Measurements from ENCODE around the gene GINS1. TPM values are rescaled to one million over a fixed set of nuclear protein-coding genes. Genes with fewer than 3 reads are reported as not detected.
"Not testable (repeated sequence)": the region's sequence is repeated elsewhere in the genome, so short reads cannot be mapped to it uniquely, and the experiment has no call there.

Gene GINS1
- total RNA-seq, 2 experiments from 2014 or later = 31.5 to 32.3 TPM

DNA sequence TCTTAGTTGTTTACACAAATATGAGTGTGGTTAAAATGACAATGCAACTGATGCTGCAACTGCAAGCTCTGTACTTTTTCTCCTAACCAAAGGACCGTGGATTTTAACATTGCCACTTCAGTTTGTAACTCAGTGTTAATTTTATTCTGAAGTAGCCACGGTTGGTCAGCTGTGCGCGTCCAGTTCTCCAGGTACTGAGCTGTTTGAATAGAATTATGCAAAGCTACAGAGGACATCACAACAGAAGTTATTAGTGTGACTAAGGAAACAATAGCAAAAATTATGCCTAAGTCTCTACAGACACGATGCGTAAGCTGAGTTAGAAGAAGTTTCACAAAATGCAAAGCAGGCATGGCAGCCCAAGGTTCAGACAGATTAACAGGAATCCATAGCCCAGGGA, 12.5 kb upstream of the GINS1 start:
- intact Hi-C loops (cut with micrococcal nuclease) = loop anchor here (5.0 kb wide), 3 partner anchors 148 to 448 kb away; partner anchors contain the start of genes APMAP, CST7 and PYGB
- H3K4me3 Mint-ChIP-seq = no peak overlapping the region
- no peaks in the 10 kb centered on the region for H3K27me3 Mint-ChIP-seq
- no peak for DNase-seq
- CTCF ChIA-PET = no interaction called here
- peaks cover 2% of the 10 kb centered on the region for H3K4me1 Mint-ChIP-seq (ENCODE audit: low read depth)
- POLR2A ChIA-PET = no interaction called here
- no peaks in the 10 kb centered on the region for H3K9me3 Mint-ChIP-seq
- no peaks in the 10 kb centered on the region for H3K36me3 Mint-ChIP-seq
- H3K27ac Mint-ChIP-seq = no peak overlapping the region

DNA sequence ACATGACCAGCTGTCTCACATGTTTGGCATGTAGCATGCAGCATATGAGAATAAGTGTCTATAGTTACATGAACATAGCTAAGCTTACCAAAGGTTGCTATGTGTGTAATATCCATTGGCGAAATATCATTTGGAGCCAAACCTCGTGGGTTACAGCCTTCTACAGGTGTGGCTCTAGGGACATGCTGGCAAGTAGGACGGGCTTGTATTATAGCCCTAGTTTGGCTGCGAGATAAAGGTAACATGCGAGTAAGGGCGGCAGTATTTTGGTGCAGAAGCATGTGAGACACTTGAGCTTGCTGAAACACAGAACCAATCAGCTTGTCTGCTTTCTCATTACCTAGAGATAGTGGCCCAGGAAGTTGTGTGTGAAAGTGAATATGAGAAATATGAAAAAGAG, 10.4 kb upstream of the GINS1 start:
- H3K27me3 Mint-ChIP-seq = no peaks in the 10 kb centered on the region
- no peaks in the 10 kb centered on the region for H3K4me1 Mint-ChIP-seq (ENCODE audit: low read depth)
- CTCF ChIA-PET = interaction anchor here (1.3 to 4.4 kb wide), 5 partner anchors 9 to 102 kb away, joined by 4 to 44 read pairs (median 21); partner anchors contain the start of gene GINS1
- peaks cover 1% of the 10 kb centered on the region for H3K36me3 Mint-ChIP-seq
- POLR2A ChIA-PET = no interaction called here
- no peak overlapping the region for H3K27ac Mint-ChIP-seq
- H3K9me3 Mint-ChIP-seq = peaks cover 8% of the 10 kb centered on the region
- H3K4me3 Mint-ChIP-seq = no peak overlapping the region
- DNase-seq = no peak
- intact Hi-C loops (cut with micrococcal nuclease) = no loop called here

GRCh38 chr20:25397821-25398220, 9.7 kb upstream of the GINS1 start:
- ChIA-PET POLR2A (no interaction called here), CTCF (interaction anchor here (1.3 to 4.4 kb wide), 11 partner anchors 8 to 403 kb away, joined by 3 to 44 read pairs (median 8); partner anchors contain the start of gene GINS1)
- intact Hi-C loops (cut with micrococcal nuclease) = no loop called here
- H3K36me3 Mint-ChIP-seq = peaks cover 5% of the 10 kb centered on the region
- H3K4me3 Mint-ChIP-seq = no peak overlapping the region
- DNase-seq = no peak
- no peak overlapping the region for H3K27ac Mint-ChIP-seq
- H3K27me3 Mint-ChIP-seq = no peaks in the 10 kb centered on the region
- peaks cover 13% of the 10 kb centered on the region for H3K9me3 Mint-ChIP-seq
- H3K4me1 Mint-ChIP-seq (ENCODE audit: low read depth) = no peaks in the 10 kb centered on the region

GRCh38 chr20:25398376-25399036, 9.0 kb upstream of the GINS1 start:
- ChIA-PET CTCF (interaction anchor here (0.7 to 4.4 kb wide), 29 partner anchors 10 to 404 kb away, joined by 3 to 44 read pairs (median 5); partner anchors contain the start of gene GINS1), POLR2A (no interaction called here)
- Mint-ChIP-seq H3K36me3 (peaks cover 8% of the 10 kb centered on the region), H3K4me3 (no peak overlapping the region), H3K27ac (no peak overlapping the region), H3K27me3 (no peaks in the 10 kb centered on the region), H3K4me1 (ENCODE audit: low read depth) (no peaks in the 10 kb centered on the region), H3K9me3 (peaks cover 20% of the 10 kb centered on the region)
- intact Hi-C loops (cut with micrococcal nuclease) = loop anchor here (1.0 kb wide), 2 partner anchors 88 to 104 kb away; no protein-coding TSS in a partner anchor
- DNase-seq = no peak

GRCh38 chr20:25399037-25399430, 8.4 kb upstream of the GINS1 start:
- CTCF ChIA-PET = interaction anchor here (0.7 to 4.4 kb wide), 30 partner anchors 8 to 404 kb away, joined by 3 to 44 read pairs (median 4); partner anchors contain the start of genes ABHD12 and GINS1
- intact Hi-C loops (cut with micrococcal nuclease) = loop anchor here (1.0 kb wide), 2 partner anchors 89 to 105 kb away; no protein-coding TSS in a partner anchor
- Mint-ChIP-seq H3K4me3 (no peak overlapping the region), H3K36me3 (peaks cover 8% of the 10 kb centered on the region), H3K4me1 (ENCODE audit: low read depth) (no peaks in the 10 kb centered on the region), H3K27me3 (no peaks in the 10 kb centered on the region), H3K9me3 (peaks cover 24% of the 10 kb centered on the region), H3K27ac (no peak overlapping the region)
- POLR2A ChIA-PET = no interaction called here
- DNase-seq = peak; percentile 23

GRCh38 chr20:25400291-25400732, 7.2 kb upstream of the GINS1 start:
- H3K36me3 Mint-ChIP-seq; H3K4me1 Mint-ChIP-seq (ENCODE audit: low read depth); POLR2A ChIA-PET; intact Hi-C loops (cut with micrococcal nuclease); DNase-seq; H3K4me3 Mint-ChIP-seq; H3K27ac Mint-ChIP-seq; H3K27me3 Mint-ChIP-seq: not testable (repeated sequence)
- CTCF ChIA-PET = interaction anchor here (2.6 to 4.4 kb wide), 3 partner anchors 105 to 405 kb away, joined by 13 to 44 read pairs (median 21); no protein-coding TSS in a partner anchor
- H3K9me3 Mint-ChIP-seq = peaks cover 29% of the 10 kb centered on the region

- H3K27ac Mint-ChIP-seq = no peak overlapping the region
- ChIA-PET CTCF (interaction anchor here (1.1 kb wide), 1 partner anchor 108 kb away, joined by 4 read pairs; no protein-coding TSS in a partner anchor), POLR2A (no interaction called here)
- intact Hi-C loops (cut with micrococcal nuclease) = no loop called here
- H3K27me3 Mint-ChIP-seq = no peaks in the 10 kb centered on the region
- no peak overlapping the region for H3K4me3 Mint-ChIP-seq
- H3K36me3 Mint-ChIP-seq = peaks cover 8% of the 10 kb centered on the region
- H3K9me3 Mint-ChIP-seq = peaks cover 29% of the 10 kb centered on the region
- H3K4me1 Mint-ChIP-seq (ENCODE audit: low read depth) = peaks cover 6% of the 10 kb centered on the region
- DNase-seq = no peak
Measured at GRCh38 chr20:25402583-25402982, 4.9 kb upstream of the GINS1 start.

DNA sequence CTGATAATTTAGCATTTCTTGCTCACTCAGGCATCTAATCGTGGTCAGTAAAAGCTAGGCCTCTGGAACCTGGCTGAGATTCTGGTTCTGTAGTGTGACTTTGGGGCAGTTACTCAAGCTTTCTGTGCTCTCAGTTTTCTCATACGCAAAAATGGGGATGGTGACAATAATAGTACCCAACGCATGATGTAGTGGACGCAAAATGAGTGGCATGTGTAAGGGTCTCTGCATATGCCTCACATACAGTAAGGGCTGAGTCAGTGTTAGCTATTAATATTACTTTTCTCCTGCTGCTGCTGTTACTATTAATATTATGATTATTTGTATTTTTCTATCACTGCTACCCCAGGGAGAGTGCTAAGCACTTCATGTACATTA, 686 bp downstream of the GINS1 start:
- Mint-ChIP-seq H3K27ac (peak overlapping the region; percentile 85), H3K27me3 (no peaks in the 10 kb centered on the region), H3K4me1 (ENCODE audit: low read depth) (peaks cover 17% of the 10 kb centered on the region), H3K9me3 (peaks cover 13% of the 10 kb centered on the region), H3K36me3 (peaks cover 11% of the 10 kb centered on the region), H3K4me3 (peak overlapping the region; percentile 88)
- DNase-seq = no peak
- intact Hi-C loops (cut with micrococcal nuclease) = loop anchor here (2.0 to 5.0 kb wide), 3 partner anchors 19 to 214 kb away; partner anchors contain the start of genes ENTPD6 and NANP
- POLR2A ChIA-PET = interaction anchor here (1.4 to 1.7 kb wide), 3 partner anchors 17 to 160 kb away, joined by 4 to 14 read pairs (median 11); partner anchors contain the start of genes ABHD12 and PYGB
- CTCF ChIA-PET = interaction anchor here (1.1 to 3.2 kb wide), 2 partner anchors 10 to 113 kb away, joined by 5 to 21 read pairs; no protein-coding TSS in a partner anchor

DNA sequence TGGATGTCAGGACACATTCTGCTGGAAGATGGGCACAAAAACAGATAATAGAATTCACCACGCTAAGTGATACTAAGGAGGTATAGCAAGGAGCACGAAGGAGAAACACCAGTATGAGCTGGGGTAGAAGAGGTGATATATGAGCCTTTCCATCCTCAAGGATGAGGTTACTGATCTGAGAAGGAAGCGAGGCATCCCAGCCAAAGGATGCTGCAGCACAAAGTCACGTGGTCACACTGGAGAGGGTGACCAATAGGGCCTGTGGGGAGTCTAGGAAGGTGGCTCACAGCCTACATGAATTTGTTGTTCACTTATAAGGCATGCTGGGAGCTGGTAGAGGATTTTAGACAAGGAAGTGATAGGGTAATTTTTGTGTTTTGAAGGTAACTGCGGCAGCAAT, 1.4 kb downstream of the GINS1 start:
- peaks cover 6% of the 10 kb centered on the region for H3K9me3 Mint-ChIP-seq
- H3K27ac Mint-ChIP-seq = no peak overlapping the region
- peaks cover 17% of the 10 kb centered on the region for H3K4me1 Mint-ChIP-seq (ENCODE audit: low read depth)
- ChIA-PET CTCF (interaction anchor here (3.2 kb wide), 1 partner anchor 11 kb away, joined by 21 read pairs; no protein-coding TSS in a partner anchor), POLR2A (interaction anchor here (1.4 kb wide), 1 partner anchor 22 kb away, joined by 4 read pairs; no protein-coding TSS in a partner anchor)
- intact Hi-C loops (cut with micrococcal nuclease) = loop anchor here (2.0 to 5.0 kb wide), 3 partner anchors 18 to 213 kb away; partner anchors contain the start of genes ENTPD6 and NANP
- DNase-seq = no peak
- no peaks in the 10 kb centered on the region for H3K27me3 Mint-ChIP-seq
- H3K36me3 Mint-ChIP-seq = peaks cover 12% of the 10 kb centered on the region
- H3K4me3 Mint-ChIP-seq = peak overlapping the region; percentile 88

DNA sequence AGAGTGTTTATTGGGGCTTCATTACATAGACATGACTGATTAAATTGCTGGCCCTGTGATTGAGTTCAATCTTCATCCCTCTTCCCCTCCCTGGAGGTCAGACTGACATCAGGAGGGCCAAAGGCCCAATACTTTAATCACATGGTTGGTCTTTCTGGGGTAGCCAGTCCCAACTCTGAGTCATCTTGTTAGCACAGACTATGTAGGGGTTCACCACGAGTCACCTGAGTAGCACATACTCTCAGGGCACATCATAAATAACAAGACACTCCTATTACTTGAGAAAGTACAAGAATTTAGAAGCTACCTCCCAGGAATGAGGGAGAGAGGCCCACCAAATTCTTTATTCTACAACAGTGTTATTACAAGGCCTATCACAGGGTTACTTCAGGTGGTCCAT, 11.3 kb downstream of the GINS1 start:
- DNase-seq = no peak
- ChIA-PET POLR2A (no interaction called here), CTCF (no interaction called here)
- Mint-ChIP-seq H3K27ac (no peak overlapping the region), H3K4me3 (no peak overlapping the region), H3K9me3 (no peaks in the 10 kb centered on the region), H3K27me3 (no peaks in the 10 kb centered on the region), H3K36me3 (peaks cover 22% of the 10 kb centered on the region), H3K4me1 (ENCODE audit: low read depth) (no peaks in the 10 kb centered on the region)
- intact Hi-C loops (cut with micrococcal nuclease) = no loop called here

- CTCF ChIA-PET = no interaction called here
- intact Hi-C loops (cut with micrococcal nuclease) = no loop called here
- no peaks in the 10 kb centered on the region for H3K27me3 Mint-ChIP-seq
Measured at GRCh38 chr20:25421102-25421501, 13.6 kb downstream of the GINS1 start.

GRCh38 chr20:25422032-25422431, 14.6 kb downstream of the GINS1 start:
- Mint-ChIP-seq H3K36me3 (peaks cover 33% of the 10 kb centered on the region), H3K4me3 (no peak overlapping the region), H3K9me3 (no peaks in the 10 kb centered on the region), H3K27ac (no peak overlapping the region), H3K4me1 (ENCODE audit: low read depth) (peaks cover 14% of the 10 kb centered on the region), H3K27me3 (no peaks in the 10 kb centered on the region)
- POLR2A ChIA-PET = no interaction called here
- no peak for DNase-seq
- intact Hi-C loops (cut with micrococcal nuclease) = no loop called here
- CTCF ChIA-PET = no interaction called here

More at GRCh38 chr20:25421102-25421501, 13.6 kb downstream of the GINS1 start:
- peaks cover 27% of the 10 kb centered on the region for H3K36me3 Mint-ChIP-seq
- POLR2A ChIA-PET = no interaction called here
- no peak overlapping the region for H3K4me3 Mint-ChIP-seq
- no peak overlapping the region for H3K27ac Mint-ChIP-seq
- DNase-seq = no peak
- H3K9me3 Mint-ChIP-seq = no peaks in the 10 kb centered on the region
- peaks cover 12% of the 10 kb centered on the region for H3K4me1 Mint-ChIP-seq (ENCODE audit: low read depth)

Data from activated CD4-positive, alpha-beta memory T cell treated with anti-CD3 and anti-CD28 coated beads for 36 hours (primary cell).